Measurements from ENCODE around the gene ACAP2. TPM values are rescaled to one million over a fixed set of nuclear protein-coding genes. Genes with fewer than 3 reads are reported as not detected.

ACAP2 gene
- total RNA-seq, 1 experiment from 2014 or later = 57.9 TPM

DNA sequence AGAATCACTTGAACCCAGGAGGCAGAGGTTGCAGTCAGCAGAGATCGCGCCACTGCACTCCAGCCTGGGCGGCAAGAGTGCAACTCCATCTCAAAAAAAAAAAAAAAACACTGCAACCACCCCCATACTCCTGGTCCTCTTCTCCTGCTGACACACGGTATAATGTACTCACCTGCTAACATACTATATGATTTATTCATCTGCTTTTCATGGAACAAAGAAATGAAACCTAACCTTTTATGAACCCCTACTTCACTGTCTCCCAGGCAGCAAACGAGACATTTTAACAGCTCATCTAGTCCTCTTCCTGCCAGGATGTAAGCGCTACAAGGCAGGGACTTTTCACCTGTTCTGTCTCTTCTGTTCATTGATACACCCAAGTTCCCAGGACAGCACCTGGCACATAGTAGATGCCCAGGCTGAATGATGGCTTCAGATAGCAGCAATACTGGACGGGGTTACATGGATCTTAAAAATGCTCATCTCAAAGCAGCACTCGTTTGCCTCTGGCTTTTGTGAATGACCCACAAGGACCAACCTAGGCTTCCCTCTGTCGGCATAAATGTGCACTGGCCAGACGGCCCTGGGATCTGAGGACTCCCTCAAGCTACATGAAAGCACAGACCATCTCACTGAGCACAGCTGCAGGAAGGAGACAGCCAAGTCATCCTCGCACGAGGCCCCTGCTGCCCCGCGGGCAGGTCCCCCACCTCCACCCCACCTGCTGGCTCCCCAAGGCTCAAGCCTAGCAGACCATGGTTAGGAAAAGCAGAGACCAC lies 192.2 kb downstream of the ACAP2 start:
- ChIA-PET CTCF (interaction anchor here (0.7 kb wide), 1 partner anchor 70 kb away, joined by 9 read pairs; no protein-coding TSS in a partner anchor), POLR2A (no interaction called here)
- Histone ChIP-seq H3K4me3 (ENCODE audit: low read depth in 2 of 2, low read length in 2 of 2) (no peak overlapping the region), H3K4me1 (ENCODE audit: control insufficient read depth, insufficient read depth, low read length) (0 out of 2 replicates have a peak, but pooled peaks cover 6% of the 10 kb centered on the region), H3K9me3 (ENCODE audit: control insufficient read depth, insufficient read depth, low read depth, low read length) (no peaks in the 10 kb centered on the region), H3K27ac (ENCODE audit: low read length) (no peak overlapping the region), H3K27me3 (ENCODE audit: control insufficient read depth, insufficient read depth, low read length) (no peaks in the 10 kb centered on the region), H3K36me3 (ENCODE audit: control insufficient read depth, insufficient read depth, low read length) (no peaks in the 10 kb centered on the region)
- ATAC-seq = no peak
- BruUV-seq (replicated peaks) = no TSS peak
- intact Hi-C loops (cut with micrococcal nuclease; ENCODE audit: unreplicated experiment) (loop anchor here (10.0 kb wide), 1 partner anchor 96 kb away; no protein-coding TSS in a partner anchor), in situ Hi-C loops (cut with HindIII; ENCODE audit: low pct_unique_long_range_greater_than_20kb, low sequenced_read_pairs) (no loop called here)
- TF ChIP-seq TCF7L2 (IDR thresholded peaks at IDR 0.05; ENCODE audit: low read depth, low read length) = no peak
- TF ChIP-seq POLR2AphosphoS5 (IDR thresholded peaks at IDR 0.05; ENCODE audit: low read depth, low read length) = no peak
- TF ChIP-seq CTCF (IDR thresholded peaks at IDR 0.05) = no peak
- TF ChIP-seq, protein P1, sequence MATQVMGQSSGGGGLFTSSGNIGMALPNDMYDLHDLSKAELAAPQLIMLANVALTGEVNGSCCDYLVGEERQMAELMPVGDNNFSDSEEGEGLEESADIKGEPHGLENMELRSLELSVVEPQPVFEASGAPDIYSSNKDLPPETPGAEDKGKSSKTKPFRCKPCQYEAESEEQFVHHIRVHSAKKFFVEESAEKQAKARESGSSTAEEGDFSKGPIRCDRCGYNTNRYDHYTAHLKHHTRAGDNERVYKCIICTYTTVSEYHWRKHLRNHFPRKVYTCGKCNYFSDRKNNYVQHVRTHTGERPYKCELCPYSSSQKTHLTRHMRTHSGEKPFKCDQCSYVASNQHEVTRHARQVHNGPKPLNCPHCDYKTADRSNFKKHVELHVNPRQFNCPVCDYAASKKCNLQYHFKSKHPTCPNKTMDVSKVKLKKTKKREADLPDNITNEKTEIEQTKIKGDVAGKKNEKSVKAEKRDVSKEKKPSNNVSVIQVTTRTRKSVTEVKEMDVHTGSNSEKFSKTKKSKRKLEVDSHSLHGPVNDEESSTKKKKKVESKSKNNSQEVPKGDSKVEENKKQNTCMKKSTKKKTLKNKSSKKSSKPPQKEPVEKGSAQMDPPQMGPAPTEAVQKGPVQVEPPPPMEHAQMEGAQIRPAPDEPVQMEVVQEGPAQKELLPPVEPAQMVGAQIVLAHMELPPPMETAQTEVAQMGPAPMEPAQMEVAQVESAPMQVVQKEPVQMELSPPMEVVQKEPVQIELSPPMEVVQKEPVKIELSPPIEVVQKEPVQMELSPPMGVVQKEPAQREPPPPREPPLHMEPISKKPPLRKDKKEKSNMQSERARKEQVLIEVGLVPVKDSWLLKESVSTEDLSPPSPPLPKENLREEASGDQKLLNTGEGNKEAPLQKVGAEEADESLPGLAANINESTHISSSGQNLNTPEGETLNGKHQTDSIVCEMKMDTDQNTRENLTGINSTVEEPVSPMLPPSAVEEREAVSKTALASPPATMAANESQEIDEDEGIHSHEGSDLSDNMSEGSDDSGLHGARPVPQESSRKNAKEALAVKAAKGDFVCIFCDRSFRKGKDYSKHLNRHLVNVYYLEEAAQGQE (IDR thresholded peaks at IDR 0.05; ENCODE audit: insufficient read depth in 1 of 2, low read depth in 2 of 2, low read length in 1 of 2) = no peak
- no peak for TF ChIP-seq SIN3A (IDR thresholded peaks at IDR 0.05; ENCODE audit: borderline replicate concordance, insufficient read depth, low read depth, low read length)
- no peak for DNase-seq (ENCODE audit: low read depth, low spot score)

- H3K4me3 ChIP-seq (ENCODE audit: low read depth in 2 of 2, low read length in 2 of 2) = no peak overlapping the region
- in situ Hi-C loops (cut with HindIII; ENCODE audit: low pct_unique_long_range_greater_than_20kb, low sequenced_read_pairs) (no loop called here), intact Hi-C loops (cut with micrococcal nuclease; ENCODE audit: unreplicated experiment) (loop anchor here (10.0 kb wide), 1 partner anchor 95 kb away; no protein-coding TSS in a partner anchor)
- ATAC-seq = no peak
- ChIA-PET CTCF (interaction anchor here (0.7 kb wide), 1 partner anchor 70 kb away, joined by 9 read pairs; no protein-coding TSS in a partner anchor), POLR2A (no interaction called here)
- no peak for DNase-seq (ENCODE audit: low read depth, low spot score)
- BruUV-seq (replicated peaks) = no TSS peak
- H3K27me3 ChIP-seq (ENCODE audit: control insufficient read depth, insufficient read depth, low read length) = no peaks in the 10 kb centered on the region
- TF ChIP-seq TCF7L2 (IDR thresholded peaks at IDR 0.05; ENCODE audit: low read depth, low read length) = no peak
- no peaks in the 10 kb centered on the region for H3K36me3 ChIP-seq (ENCODE audit: control insufficient read depth, insufficient read depth, low read length)
- no peak overlapping the region for H3K27ac ChIP-seq (ENCODE audit: low read length)
- H3K4me1 ChIP-seq (ENCODE audit: control insufficient read depth, insufficient read depth, low read length) = 0 out of 2 replicates have a peak, but pooled peaks cover 6% of the 10 kb centered on the region
- H3K9me3 ChIP-seq (ENCODE audit: control insufficient read depth, insufficient read depth, low read depth, low read length) = no peaks in the 10 kb centered on the region
These were observed 192.9 kb downstream of the ACAP2 start for GRCh38 chr3:195249858-195250464.
